Measurements from ENCODE around the gene NYNRIN. TPM values are rescaled to one million over a fixed set of nuclear protein-coding genes. Genes with fewer than 3 reads are reported as not detected.

NYNRIN gene
- total and polyA plus RNA-seq, 2 donors (not counting 3 experiments of a cell fraction or from before 2014, with no cell fraction given) = 37.2 to 42.8 TPM

GRCh38 chr14:24437736-24438067 lies 38.9 kb downstream of the NYNRIN start:
- BruUV-seq (replicated peaks) = no TSS peak
- ChIA-PET POLR2A (no interaction called here), CTCF (interaction anchor here (1.3 to 10.2 kb wide), 7 partner anchors 72 to 141 kb away, joined by 3 to 811 read pairs (median 22); partner anchors contain the start of genes ADCY4, CIDEB, LTB4R and LTB4R2)
- H3K9ac ChIP-seq (replicated peaks; ENCODE audit: extremely low read depth, insufficient read depth, low read length) = no peak overlapping the region
- H3K9me3 ChIP-seq (replicated peaks; ENCODE audit: control insufficient read depth, insufficient read depth, low read length) = no peaks in the 10 kb centered on the region
- no peak overlapping the region for H3K4me3 ChIP-seq (replicated peaks in 1 of 3; ENCODE audit: insufficient read depth in 1 of 3, low read depth in 1 of 3, low read length in 3 of 3)
- dilution Hi-C loops (cut with MboI; ENCODE audit: extremely low pct_ligation_motif_present, low sequenced_read_pairs) (no loop called here), intact Hi-C loops (cut with micrococcal nuclease) (no loop called here)
- TF ChIP-seq CTCF (IDR thresholded peaks at IDR 0.05; ENCODE audit: extremely low read depth in 1 of 2, insufficient read depth in 1 of 2, low read depth in 1 of 2, low read length in 2 of 2) (no peak), MYC (IDR thresholded peaks at IDR 0.05; ENCODE audit: low read depth, low read length) (no peak), POLR2A (IDR thresholded peaks at IDR 0.05; ENCODE audit: low read depth, low read length) (no peak), FOS (IDR thresholded peaks at IDR 0.05; ENCODE audit: borderline replicate concordance, insufficient read depth, low read length) (no peak), EZH2 (IDR thresholded peaks at IDR 0.05; ENCODE audit: borderline replicate concordance, low read depth, low read length, severe bottlenecking) (no peak), JUN (IDR thresholded peaks at IDR 0.05; ENCODE audit: borderline replicate concordance, insufficient read depth, insufficient read length, low read depth) (no peak), POLR2AphosphoS5 (IDR thresholded peaks at IDR 0.05; ENCODE audit: insufficient read depth, low read depth, low read length) (no peak), GATA2 (IDR thresholded peaks at IDR 0.05; ENCODE audit: insufficient read depth, insufficient read length, low read depth, low read length) (no peak), MAX (IDR thresholded peaks at IDR 0.05; ENCODE audit: insufficient read depth, insufficient read length) (no peak)
- H3K9me1 ChIP-seq (replicated peaks; ENCODE audit: control insufficient read depth, extremely low read depth, insufficient read depth, low read length) = no peaks in the 10 kb centered on the region
- DNase-seq (ENCODE audit: low read depth, low spot score) = no peak
- peaks cover 6% of the 10 kb centered on the region for H3K79me2 ChIP-seq (ENCODE audit: control insufficient read depth, insufficient read depth, low read length)
- H2AFZ ChIP-seq (ENCODE audit: low read depth, low read length) = no peak overlapping the region
- peaks cover 40% of the 10 kb centered on the region for H3K4me1 ChIP-seq (ENCODE audit: control insufficient read depth, extremely low read depth, insufficient read depth, low read length)
- no peaks in the 10 kb centered on the region for H4K20me1 ChIP-seq (replicated peaks; ENCODE audit: control insufficient read depth, extremely low read depth, insufficient read depth, low read length)
- peak overlapping the region; percentile 45 for H3K27ac ChIP-seq (ENCODE audit: insufficient read depth, low read depth, low read length)
- FAIRE-seq = no peak
- no peaks in the 10 kb centered on the region for H3K27me3 ChIP-seq (ENCODE audit: control insufficient read depth in 2 of 2, insufficient read depth in 2 of 2, low read length in 2 of 2)
- peak overlapping the region; percentile 5 for H3K4me2 ChIP-seq (ENCODE audit: insufficient read depth, low read length)
- peaks cover 13 to 29% of the 10 kb centered on the region in 2 experiments for H3K36me3 ChIP-seq (ENCODE audit: control insufficient read depth in 2 of 2, extremely low read depth in 1 of 2, insufficient read depth in 2 of 2, low read length in 2 of 2)

Measured in endothelial cell of umbilical vein (primary cell).